Skeletal muscle tissue (tissue), 4 donors: ENCODE measurements around the gene ACAD11. TPM values are rescaled to one million over a fixed set of nuclear protein-coding genes. Genes with fewer than 3 reads are reported as not detected.
"Not testable (repeated sequence)": the region's sequence is repeated elsewhere in the genome, so short reads cannot be mapped to it uniquely, and the experiment has no call there.

Experiments used
- H3K27ac ChIP-seq: one replicate; pipeline ENCODE4 v1.7.0; 2013; ENCODE audit warnings: mild to moderate bottlenecking, low read depth, low read length, inconsistent platforms
- H3K27me3 ChIP-seq, 3 donors: one replicate each; pipeline ENCODE4 v1.7.0; 2013; ENCODE audit warnings: low read length in 3 of 3; ENCODE audit not compliant: control insufficient read depth in 3 of 3, insufficient read depth in 3 of 3
- H3K36me3 ChIP-seq, 3 donors: one replicate each; pipeline ENCODE4 v1.7.0; 2013; ENCODE audit warnings: low read length in 3 of 3; ENCODE audit not compliant: control insufficient read depth in 3 of 3, insufficient read depth in 3 of 3
- H3K4me1 ChIP-seq, 3 donors: one replicate each; pipeline ENCODE4 v1.7.0; 2013; ENCODE audit warnings: low read length in 3 of 3, mild to moderate bottlenecking in 3 of 3; ENCODE audit not compliant: control insufficient read depth in 3 of 3, insufficient read depth in 3 of 3
- H3K4me3 ChIP-seq, 3 donors: one replicate each; pipeline ENCODE4 v1.7.0; 2013; ENCODE audit warnings: low read length in 3 of 3
- H3K9ac ChIP-seq, 3 donors: one replicate each; pipeline ENCODE4 v1.7.0; 2013; ENCODE audit warnings: low read length in 3 of 3, mild to moderate bottlenecking in 3 of 3, moderate library complexity in 2 of 3, low read depth in 1 of 3
- H3K9me3 ChIP-seq, 3 donors: one replicate each; pipeline ENCODE4 v1.7.0; 2013; ENCODE audit warnings: low read length in 3 of 3; ENCODE audit not compliant: control insufficient read depth in 3 of 3
- total RNA-seq: library from RNA; depleted of rRNA; stranded (reverse); fragments of >200 nt; gene quantifications from one replicate; pipeline ENCODE4 v1.2.3, GENCODE V29; 2014
- donor health status: Osteomylitis.

Gene ACAD11
- total RNA-seq, 1 donor from 2014 or later: 24.5 TPM

DNA sequence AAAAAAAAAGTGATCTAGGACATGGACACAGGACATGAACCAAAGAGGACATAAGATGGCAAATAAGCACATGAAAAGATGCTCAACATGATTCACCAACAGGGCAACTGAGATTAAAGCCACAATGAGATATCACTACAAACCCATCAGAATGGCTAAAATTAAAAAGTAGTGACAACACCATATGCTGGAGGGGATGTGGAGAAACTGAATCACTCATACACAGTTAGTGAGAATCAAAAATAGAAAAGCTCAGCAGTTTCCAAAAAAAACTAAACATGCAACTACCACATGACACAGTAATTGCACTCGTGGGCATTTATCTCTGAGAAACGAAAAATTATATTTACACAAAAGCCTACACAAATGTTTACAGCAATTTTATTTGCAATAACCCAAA lies 90.5 kb downstream of the ACAD11 start:
- no peaks in the 10 kb centered on the region for H3K9me3 ChIP-seq
- peaks cover 0 to 2% (median 0%) of the 10 kb centered on the region in 3 donors for H3K4me1 ChIP-seq
- peaks cover 0 to 4% (median 2%) of the 10 kb centered on the region in 3 donors for H3K36me3 ChIP-seq
- no peak overlapping the region for H3K4me3 ChIP-seq
- no peaks in the 10 kb centered on the region for H3K27me3 ChIP-seq
- H3K27ac ChIP-seq: no peak overlapping the region
- H3K9ac ChIP-seq: no peak overlapping the region

DNA sequence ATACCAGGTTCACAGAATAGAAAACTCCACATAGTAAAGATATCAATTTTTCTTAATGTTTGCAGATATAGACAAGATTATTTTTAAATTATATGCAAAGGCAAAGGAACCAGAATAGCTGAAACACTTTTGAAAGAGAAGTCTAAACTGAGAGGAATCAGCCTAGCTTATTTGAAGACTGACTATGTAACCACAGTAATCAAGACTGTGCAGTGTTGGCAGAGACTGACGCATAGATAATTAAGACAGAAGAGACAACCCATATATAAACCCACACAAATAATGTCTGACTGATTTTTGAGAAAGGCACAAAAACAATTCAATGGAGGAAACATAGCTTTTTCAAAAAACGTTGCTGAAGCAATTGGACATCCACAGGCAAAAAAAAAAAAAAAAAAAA lies 91.2 kb downstream of the ACAD11 start:
- no peaks in the 10 kb centered on the region for H3K9me3 ChIP-seq
- peaks cover 0 to 2% (median 0%) of the 10 kb centered on the region in 3 donors for H3K36me3 ChIP-seq
- H3K27me3 ChIP-seq: no peaks in the 10 kb centered on the region
- no peak overlapping the region for H3K4me3 ChIP-seq
- peaks cover 0 to 2% (median 0%) of the 10 kb centered on the region in 3 donors for H3K4me1 ChIP-seq
- H3K9ac ChIP-seq: no peak overlapping the region
- H3K27ac ChIP-seq: no peak overlapping the region

DNA sequence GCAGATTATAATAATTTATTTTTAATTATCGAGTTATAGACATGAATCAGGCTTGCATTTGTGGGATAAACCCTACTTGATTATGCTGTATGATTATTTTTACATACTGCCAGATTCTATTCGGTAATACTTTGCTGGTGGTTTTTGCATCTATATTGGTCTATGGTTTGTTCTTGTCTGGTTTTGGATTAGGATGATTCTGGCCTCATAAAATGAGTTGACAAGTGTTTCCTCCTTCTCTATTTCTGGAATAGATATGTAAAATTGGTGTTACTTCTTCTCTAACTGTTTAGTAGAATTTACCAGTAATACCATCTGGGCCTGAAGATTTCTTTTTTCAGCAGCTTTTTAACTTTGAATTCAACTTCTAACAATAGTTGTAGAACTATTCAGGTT lies 95.5 kb downstream of the ACAD11 start:
- Histone ChIP-seq H3K27ac (no peak overlapping the region), H3K4me3 (no peak overlapping the region), H3K9ac (no peak overlapping the region), H3K36me3 (peaks cover 3 to 6% (median 3%) of the 10 kb centered on the region in 3 donors), H3K9me3 (no peaks in the 10 kb centered on the region), H3K4me1 (peaks cover 0 to 2% (median 0%) of the 10 kb centered on the region in 3 donors), H3K27me3 (no peaks in the 10 kb centered on the region)

DNA sequence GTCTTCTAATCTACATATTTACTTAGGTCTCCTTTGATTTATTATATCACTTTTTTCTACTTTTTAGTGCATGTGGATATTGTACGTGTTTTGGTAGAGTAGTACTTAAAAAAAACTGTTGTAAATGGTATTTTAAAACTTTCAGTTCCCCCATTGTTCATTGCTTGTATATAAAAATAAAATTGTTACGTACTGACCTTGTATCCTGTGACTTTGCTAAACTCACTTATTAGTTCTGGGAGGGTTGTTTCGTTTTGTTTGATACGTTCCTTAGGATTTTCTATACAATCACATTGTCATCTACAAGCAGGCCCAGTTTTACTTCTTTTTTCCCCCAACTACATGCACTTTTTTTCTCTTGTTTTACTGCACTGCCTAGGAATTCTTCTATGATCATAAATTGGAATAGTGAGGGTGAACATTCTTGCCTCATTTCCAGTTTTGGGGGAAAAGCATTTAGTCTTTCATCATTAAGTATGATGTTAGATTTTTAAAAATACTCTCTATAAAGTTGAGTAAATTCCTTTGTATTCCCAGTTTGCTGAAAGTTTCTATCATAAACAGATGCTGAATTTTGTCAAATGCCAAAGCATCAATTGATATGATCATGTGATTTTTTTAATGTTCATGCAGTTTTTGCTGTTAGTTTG lies 96.1 kb downstream of the ACAD11 start:
- Histone ChIP-seq H3K4me3 (no peak overlapping the region), H3K9me3 (no peaks in the 10 kb centered on the region), H3K9ac (no peak overlapping the region), H3K36me3 (peaks cover 3 to 9% (median 8%) of the 10 kb centered on the region in 3 donors), H3K27me3 (no peaks in the 10 kb centered on the region), H3K27ac (no peak overlapping the region), H3K4me1 (peaks cover 0 to 2% (median 0%) of the 10 kb centered on the region in 3 donors)

DNA sequence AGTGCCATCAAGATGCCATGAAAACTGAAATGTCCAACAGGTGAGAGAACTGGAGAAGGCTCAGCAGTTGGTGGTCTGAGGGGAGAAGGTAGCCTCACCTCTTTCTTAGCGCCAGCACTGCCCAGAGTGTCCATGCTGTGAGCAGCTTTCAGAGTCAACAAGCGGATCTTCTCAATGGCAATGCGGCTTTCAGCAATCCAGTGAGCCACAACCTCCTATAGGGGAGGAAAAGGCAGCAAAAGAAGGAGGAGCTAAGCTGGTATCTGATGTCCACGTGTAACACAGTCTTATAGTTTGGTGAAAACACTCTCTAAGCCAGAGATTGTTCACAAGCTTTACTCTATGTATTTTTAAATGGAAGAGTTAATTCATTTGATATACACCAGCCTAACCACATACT lies 98.6 kb downstream of the ACAD11 start:
- Histone ChIP-seq H3K9me3 (no peaks in the 10 kb centered on the region), H3K27me3 (no peaks in the 10 kb centered on the region), H3K4me1 (no peaks in the 10 kb centered on the region), H3K9ac (no peak overlapping the region), H3K27ac (no peak overlapping the region), H3K4me3 (no peak overlapping the region), H3K36me3 (peaks cover 3 to 17% (median 10%) of the 10 kb centered on the region in 3 donors)

DNA sequence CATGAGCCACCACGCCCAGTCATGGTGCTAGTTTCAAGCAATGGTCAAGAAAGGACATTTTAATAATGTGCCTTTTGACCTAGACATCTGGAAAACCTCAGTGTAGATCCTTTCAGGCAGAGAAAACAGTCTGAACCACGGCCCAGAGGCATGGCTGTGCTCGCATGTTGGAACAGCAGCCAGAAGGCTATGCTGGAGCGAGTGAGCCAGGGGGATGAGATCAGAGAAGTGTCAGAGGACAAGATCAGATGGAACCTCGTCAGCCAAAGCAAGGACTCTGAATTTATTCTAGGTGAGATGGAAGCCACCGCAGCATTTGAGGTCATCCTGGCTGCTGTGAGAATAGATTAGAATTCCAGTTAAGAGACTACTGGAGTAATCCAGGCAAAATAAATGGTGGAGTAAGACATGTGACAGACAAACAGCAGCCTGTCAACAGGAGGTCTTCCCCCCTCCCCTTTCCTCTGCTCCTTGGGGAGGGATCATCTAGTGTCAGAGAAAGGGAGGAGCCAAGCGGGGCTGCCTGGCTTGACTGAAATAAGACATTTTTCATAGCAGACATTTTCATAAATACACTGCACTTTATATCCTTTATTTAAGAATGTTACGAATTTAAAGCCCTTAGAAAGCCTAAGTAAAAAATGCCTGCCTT lies 103.0 kb downstream of the ACAD11 start:
- H3K4me1 ChIP-seq: no peaks in the 10 kb centered on the region
- H3K9ac ChIP-seq: no peak overlapping the region
- no peaks in the 10 kb centered on the region for H3K9me3 ChIP-seq
- H3K4me3 ChIP-seq: no peak overlapping the region
- no peaks in the 10 kb centered on the region for H3K27me3 ChIP-seq
- no peak overlapping the region for H3K27ac ChIP-seq
- H3K36me3 ChIP-seq: peaks cover 3 to 18% (median 10%) of the 10 kb centered on the region in 3 donors

DNA sequence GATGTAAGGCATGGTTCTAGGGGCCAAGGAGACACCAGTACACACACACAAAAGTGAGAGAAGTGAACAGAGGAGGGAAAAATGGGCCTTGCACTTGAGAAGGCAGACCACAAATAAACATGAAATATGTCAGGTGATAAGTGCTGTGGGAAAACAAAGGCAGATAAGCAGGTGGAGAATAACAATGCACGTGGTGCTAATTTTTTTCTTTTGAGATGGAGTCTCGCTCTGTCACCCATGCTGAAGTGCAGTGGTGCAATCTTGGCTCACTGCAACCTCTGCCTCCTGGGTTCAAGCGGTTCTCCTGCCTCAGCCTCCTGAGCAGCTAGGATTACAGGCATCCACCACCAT lies 103.6 kb downstream of the ACAD11 start:
- H3K27me3 ChIP-seq, H3K27ac ChIP-seq, H3K9me3 ChIP-seq, H3K4me1 ChIP-seq, H3K4me3 ChIP-seq, H3K9ac ChIP-seq: not testable (repeated sequence)
- peaks cover 2 to 18% (median 10%) of the 10 kb centered on the region in 3 donors for H3K36me3 ChIP-seq

DNA sequence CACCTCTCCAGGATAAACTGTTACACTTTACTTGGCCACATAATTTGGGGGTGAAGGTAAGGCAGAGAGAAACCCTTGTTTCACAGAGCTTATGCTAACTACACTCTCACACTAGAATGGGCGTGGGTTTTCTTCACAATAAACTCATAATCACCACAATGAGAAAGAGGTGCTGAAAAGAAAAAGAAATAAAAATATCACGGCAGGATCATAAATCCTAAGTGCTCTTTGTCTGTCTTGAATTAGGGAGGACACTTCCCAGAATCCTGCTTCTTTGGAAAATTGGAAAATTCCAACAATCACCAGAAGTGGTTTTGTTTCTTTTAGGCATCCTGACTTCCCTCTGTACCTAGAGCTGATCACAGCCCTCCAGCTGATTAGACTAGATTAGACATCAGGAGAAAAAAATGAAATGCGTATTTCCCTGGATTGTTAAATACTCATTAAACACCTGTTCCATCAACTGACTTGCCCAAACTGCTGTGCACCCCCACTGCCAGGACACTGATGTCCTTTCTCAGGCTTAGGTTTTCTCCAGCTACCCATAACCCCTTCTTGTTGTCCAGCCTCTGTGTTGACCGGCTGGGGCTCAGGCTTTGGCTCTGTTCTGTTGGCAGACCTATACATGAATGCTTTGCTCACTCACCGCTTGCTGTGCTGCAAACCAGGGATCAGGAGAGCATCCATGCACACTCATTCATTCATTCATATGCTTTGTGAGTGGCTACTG lies 104.1 kb downstream of the ACAD11 start:
- Histone ChIP-seq H3K36me3 (peaks cover 0 to 17% (median 10%) of the 10 kb centered on the region in 3 donors), H3K27me3 (no peaks in the 10 kb centered on the region), H3K27ac (no peak overlapping the region), H3K9me3 (no peaks in the 10 kb centered on the region), H3K4me1 (no peaks in the 10 kb centered on the region), H3K4me3 (no peak overlapping the region), H3K9ac (no peak overlapping the region)

DNA sequence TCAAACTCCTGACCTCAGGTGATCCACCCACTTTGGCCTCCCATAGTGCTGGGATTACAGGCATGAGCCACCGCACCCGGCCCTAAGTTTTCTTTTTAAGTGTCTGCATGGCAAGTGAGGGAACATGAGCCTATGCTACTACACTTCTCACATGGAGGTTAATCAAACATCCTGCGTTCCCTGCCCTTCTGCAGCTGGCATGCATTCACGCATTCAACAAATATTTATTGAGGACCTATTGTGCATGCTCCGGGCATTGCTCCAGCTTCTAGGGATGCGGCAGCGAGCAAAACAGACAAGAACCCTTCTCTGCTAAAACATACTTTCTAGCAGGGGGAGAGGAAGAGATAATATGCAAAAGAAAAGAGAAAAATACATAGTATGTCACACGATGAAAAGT lies 105.2 kb downstream of the ACAD11 start:
- Histone ChIP-seq H3K4me3 (no peak overlapping the region), H3K27me3 (no peaks in the 10 kb centered on the region), H3K4me1 (no peaks in the 10 kb centered on the region), H3K36me3 (peaks cover 0 to 14% (median 10%) of the 10 kb centered on the region in 3 donors), H3K9me3 (no peaks in the 10 kb centered on the region), H3K9ac (no peak overlapping the region), H3K27ac (no peak overlapping the region)

DNA sequence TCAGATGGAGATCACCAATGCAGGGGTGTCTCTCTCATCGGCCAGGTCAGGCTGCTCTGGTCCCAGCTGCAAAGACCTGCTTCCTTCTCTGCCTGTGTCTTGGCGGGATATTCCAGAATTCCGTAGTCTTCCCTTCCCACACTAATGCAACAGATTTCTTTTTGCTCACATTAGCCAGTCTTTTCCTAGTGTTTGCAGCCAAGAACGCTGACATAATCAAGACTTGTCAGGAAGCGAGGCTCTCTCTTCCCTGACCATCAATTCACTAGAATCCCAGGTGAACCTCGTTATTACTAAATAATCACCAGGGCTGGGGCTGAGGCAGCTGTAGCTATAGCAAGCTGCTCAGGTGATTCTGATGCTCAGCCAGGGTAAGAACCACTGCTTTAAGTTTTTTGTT lies 105.8 kb downstream of the ACAD11 start:
- H3K4me1 ChIP-seq: no peaks in the 10 kb centered on the region

More for the DNA sequence above, 105.8 kb downstream of the ACAD11 start:
- H3K9ac ChIP-seq: no peak overlapping the region
- H3K27ac ChIP-seq: no peak overlapping the region
- H3K9me3 ChIP-seq: no peaks in the 10 kb centered on the region
- no peaks in the 10 kb centered on the region for H3K27me3 ChIP-seq
- peaks cover 0 to 10% (median 5%) of the 10 kb centered on the region in 3 donors for H3K36me3 ChIP-seq
- H3K4me3 ChIP-seq: no peak overlapping the region
